GM18909 (cell line): ENCODE data around the gene NUP98.
"Not testable (repeated sequence)": the region's sequence is repeated elsewhere in the genome, so short reads cannot be mapped to it uniquely, and the experiment has no call there.

Experiments
- ATAC-seq: cut with Tn5 transposase; IDR thresholded peaks from one replicate; pipeline ENCODE4 v1.9.1; 2021; ENCODE audit warnings: mild to moderate bottlenecking; ENCODE audit not compliant: unreplicated experiment, poor library complexity

Gene NUP98

DNA sequence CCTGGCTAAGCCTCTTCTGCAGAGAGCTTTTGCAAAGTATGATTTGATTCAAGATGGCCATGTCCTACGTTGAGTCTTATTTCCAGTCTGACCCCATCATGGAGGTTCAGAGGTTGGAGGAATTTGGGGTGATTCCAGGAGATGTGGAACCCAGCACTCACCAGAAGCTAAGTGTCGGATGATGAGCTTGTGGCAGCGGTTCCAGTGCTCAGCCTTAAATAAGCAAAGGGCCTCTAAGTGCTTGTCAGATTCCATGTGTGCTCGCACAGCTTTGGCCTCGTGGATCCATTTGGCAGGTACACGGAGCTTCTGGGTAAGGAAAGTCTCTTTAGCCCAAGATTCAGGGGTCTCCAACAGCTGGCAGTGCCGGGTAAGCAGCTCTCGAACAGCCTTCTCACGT is 114.3 kb downstream of the NUP98 start:
- no peak for ATAC-seq

DNA sequence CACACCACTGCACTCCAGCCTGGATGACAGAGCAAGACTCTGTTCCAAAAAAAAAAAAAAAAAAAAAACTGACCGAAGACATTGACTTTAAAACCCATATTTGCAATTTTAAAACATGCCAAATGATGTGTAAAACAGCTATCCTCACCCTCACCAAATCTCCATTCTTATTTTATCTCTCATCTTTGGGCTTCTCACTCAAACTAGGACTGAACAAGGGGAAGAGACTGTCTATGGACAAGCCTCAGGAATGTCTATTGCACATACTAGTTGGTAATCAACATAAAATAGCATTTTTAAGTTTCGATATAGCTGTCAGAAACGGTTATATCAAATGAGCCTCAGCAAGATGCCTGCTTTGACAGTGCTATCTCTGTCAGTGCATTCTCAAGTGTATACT is 118.3 kb downstream of the NUP98 start:
- ATAC-seq: no peak

- ATAC-seq: no peak
Measured at GRCh38 chr11:3675971-3676370, 121.4 kb downstream of the NUP98 start.

GRCh38 chr11:3674189-3674588 is 123.2 kb downstream of the NUP98 start:
- no peak for ATAC-seq

- no peak for ATAC-seq
Measured at GRCh38 chr11:3671334-3672254, 125.8 kb downstream of the NUP98 start, which contains the start of gene CHRNA10. CHRNA10 (minus strand) TSS chr11:3671384; CDS start chr11:3671312, 72 bp downstream.

DNA sequence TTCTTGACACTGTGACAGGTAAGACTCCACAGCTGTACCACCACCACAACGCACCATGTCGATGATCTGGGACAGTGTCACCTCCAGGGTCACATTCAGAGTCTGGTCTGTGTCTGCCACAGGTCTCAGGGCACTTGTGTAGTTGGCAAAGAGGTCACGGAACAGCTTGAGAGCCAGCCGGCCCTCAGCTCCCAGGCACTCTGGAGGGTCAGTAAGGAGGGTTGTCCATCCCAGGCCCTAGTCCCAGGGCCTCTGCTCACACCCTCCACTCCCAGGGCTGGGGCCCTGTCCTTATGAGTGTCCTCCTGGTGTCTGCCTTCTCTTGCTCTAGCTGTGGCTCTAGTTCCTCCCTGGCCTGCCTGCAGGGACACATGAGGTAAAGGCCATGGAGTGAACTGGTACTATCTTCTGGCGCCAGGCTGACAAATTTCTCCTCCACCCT is 127.6 kb downstream of the NUP98 start:
- no peak for ATAC-seq

GRCh38 chr11:3669128-3669527 is 128.2 kb downstream of the NUP98 start:
- ATAC-seq: no peak

GRCh38 chr11:3667149-3668035 is 130.0 kb downstream of the NUP98 start:
- no peak for ATAC-seq

GRCh38 chr11:3666023-3666530 is 131.3 kb downstream of the NUP98 start:
- no peak for ATAC-seq

DNA sequence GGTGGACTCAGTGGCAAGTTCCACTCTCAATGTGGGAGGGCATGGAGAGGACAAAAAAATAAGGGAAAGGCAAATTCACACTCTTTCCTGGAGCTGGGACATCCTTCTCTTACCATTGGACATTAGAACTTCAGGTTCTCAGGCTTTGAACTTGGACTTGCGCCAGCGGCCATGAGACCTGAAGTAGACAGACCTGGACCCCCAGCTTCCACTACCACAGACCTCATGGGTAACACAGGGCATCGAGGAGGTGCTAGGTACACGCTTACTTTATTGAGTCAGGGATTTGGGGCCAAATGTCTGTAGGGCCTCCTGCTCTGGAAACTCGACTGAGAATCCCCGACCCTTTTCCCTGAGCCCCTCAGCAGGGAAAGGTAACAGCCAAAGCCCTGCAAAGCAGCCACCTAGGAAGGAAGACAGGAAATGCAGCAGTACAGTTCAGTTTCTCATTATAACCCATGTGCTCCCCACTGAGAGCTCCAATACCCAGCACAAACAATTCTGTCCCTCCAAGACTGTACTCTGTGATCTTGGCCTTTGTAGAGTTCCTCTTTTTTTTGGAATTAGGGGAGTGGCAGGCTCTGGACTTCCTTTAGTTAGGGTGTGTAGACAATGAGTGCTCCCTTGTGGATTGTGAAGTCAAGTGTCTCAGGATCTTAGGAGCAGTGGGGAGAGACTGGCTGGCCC is 131.9 kb downstream of the NUP98 start:
- no peak for ATAC-seq

DNA sequence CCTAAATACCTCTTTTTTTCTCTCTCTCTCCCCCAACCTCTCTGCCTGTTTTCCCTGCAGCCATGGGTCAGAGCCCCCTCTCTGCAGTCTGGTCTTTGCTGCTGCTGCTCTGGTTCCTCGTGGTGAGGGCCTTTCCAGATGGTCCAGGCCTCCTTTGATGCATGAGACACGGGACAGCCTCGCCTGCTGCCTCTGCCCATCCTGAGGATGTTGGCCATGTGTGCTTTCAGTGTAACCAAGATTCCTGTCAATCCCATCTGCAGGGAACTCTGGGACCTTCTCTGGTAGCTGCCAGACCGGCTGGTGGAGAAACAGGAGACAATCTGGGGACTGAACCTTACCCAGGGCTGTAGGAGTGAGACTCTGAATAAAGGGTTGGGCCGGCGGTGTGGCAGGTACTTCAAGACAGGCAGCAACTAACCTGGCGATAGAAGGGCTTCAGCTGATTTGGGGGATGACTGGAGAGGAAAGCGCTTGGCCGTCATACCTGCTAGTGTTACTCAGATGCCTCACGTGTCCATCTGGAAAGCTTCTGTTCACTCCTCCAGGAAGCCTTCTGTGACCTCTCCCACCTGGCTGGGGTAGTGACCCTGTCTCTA is 133.2 kb downstream of the NUP98 start:
- no peak for ATAC-seq

DNA sequence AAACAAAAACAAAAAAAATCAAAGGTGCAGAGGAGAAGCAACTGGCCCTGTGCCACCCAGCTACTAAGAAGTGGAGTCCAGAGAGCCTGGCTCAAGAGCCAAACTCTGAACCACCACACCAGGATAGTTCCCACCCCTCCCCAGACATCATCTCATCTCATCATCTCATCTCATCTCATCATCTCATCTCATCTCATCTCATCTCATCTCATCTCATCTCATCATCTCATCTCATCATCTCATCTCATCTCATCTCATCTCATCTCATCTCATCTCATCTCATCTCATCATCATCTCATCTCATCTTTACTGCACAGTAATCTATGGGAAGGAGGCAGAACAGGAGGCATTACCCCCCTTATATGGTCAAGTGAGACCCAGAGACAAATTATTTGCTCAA is 134.5 kb downstream of the NUP98 start:
- ATAC-seq: no peak

GRCh38 chr11:3660960-3661359 is 136.4 kb downstream of the NUP98 start:
- no peak for ATAC-seq

DNA sequence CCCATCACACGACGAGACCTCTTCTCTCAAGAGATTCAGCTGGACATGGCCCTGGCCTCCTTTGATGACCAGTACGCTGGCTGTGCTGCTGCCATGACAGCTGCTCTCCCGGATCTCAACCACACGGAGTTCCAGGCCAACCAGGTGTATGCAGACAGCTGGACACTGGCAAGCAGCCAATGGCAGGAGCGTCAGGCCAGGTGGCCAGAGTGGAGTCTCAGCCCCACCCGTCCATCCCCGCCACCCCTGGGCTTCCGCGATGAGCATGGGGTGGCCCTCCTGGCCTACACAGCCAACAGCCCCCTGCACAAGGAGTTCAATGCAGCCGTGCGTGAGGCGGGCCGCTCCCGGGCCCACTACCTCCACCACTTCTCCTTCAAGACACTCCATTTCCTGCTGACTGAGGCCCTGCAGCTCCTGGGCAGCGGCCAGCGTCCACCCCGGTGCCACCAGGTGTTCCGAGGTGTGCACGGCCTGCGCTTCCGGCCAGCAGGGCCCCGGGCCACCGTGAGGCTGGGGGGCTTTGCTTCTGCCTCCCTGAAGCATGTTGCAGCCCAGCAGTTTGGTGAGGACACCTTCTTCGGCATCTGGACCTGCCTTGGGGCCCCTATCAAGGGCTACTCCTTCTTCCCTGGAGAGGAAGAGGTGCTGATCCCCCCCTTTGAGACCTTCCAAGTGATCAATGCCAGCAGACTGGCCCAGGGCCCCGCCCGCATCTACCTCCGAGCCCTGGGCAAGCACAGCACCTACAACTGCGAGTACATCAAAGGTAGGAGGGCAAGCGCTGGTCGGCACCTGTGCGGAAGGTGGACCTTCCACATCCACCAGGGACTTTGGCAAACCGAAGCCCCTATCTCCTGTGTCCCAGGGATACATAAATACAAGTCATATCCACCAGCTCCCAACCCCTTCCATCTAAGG is 137.5 kb downstream of the NUP98 start:
- ATAC-seq: no peak

DNA sequence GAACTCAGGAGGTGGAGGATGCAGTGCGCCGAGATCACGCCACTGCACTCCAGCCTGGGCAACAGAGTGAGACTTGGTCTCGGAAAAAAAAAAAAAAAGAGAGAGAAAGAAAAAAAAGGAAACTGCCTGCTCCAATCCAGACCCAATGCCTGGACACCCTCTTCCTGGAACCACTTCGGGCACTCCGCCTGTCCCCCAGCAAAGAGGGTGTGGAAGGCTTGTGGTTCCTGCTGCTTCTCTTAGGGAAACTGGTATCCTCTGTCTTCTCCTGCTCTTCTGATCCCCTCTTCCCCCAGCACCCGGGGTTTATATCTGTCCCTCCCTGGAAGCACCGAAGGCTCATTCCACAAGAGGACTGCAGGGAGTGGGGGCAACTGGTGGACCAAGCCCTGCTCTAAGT is 139.1 kb downstream of the NUP98 start:
- ATAC-seq: no peak

GRCh38 chr11:3657331-3657730 is 140.0 kb downstream of the NUP98 start:
- not testable (repeated sequence) for ATAC-seq

DNA sequence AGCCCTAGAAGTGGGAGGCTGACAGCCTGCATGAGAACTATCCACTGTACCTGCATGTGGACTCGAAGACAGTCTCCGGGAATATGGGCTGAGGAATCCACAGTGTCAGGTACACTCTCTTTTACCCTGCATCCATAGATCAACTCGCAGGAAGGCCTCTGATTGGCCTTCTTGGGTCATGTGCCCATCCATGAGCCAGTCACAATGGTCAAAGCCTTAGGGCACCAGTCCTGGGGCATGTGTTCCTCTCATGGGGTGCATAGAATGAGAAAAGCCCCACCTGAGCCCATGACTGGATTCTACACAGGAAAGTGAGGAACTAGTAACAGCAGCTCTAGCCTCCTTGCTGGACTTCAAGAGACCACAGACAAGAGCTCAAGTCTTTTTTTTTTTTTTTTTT is 141.8 kb downstream of the NUP98 start:
- ATAC-seq: no peak

- ATAC-seq: not testable (repeated sequence)
Measured at GRCh38 chr11:3652514-3652913, 144.8 kb downstream of the NUP98 start.

DNA sequence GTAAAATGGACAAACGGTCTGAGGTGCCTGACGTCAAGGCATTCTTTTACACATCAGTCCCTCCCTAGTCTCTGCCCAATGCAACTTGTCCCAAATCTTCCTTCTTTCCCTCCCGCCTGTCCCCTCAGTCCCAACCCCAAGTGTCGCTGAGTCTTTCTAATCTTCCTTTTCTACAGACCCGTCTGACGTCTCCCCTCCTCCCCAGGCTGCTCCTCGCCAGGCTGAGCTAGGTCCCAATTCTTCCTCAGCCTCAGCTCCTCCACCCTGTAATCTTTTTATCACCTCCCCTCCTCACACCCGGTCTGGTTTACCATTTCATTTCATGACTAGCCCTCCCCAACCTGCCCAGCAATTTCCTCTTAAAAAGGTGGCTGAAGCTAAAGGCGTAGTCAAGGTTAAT is 148.0 kb downstream of the NUP98 start:
- not testable (repeated sequence) for ATAC-seq
